Ovary (tissue), 3 donors: ENCODE data around the gene ARHGEF25.

Experiments used
- CTCF ChIP-seq, 3 donors: fragments of 450-650 bp in 2 of 3; fragments of 200-600 bp in 1 of 3; IDR thresholded peaks; one replicate each; pipeline versions ENCODE4 v1.5.1 to v1.8.0; 2016 to 2022; ENCODE audit warnings: antibody characterized with exemption in 3 of 3, mild to moderate bottlenecking in 1 of 3
- POLR2A ChIP-seq: fragments of 450-650 bp; IDR thresholded peaks from one replicate; pipeline ENCODE4 v1.6.1; 2017; ENCODE audit warnings: antibody characterized with exemption, mild to moderate bottlenecking, moderate library complexity
- donor health status: DM: no; HTN: no; CAD: no.

GRCh38 chr12:57603815-57604453 is 7.3 kb upstream of the ARHGEF25 start:
- TF ChIP-seq CTCF (IDR thresholded peaks at IDR 0.05) (no peak), POLR2A (no peak)
